Measurements from ENCODE around the gene PXYLP1.
"Not testable (repeated sequence)": the region's sequence is repeated elsewhere in the genome, so short reads cannot be mapped to it uniquely, and the experiment has no call there.

Gene PXYLP1

GRCh38 chr3:141302364-141303141 lies 70.9 kb downstream of the PXYLP1 start:
- DNase-seq: no peak

GRCh38 chr3:141303481-141304223 lies 72.0 kb downstream of the PXYLP1 start:
- DNase-seq: peak; percentile 81

- DNase-seq: peak; percentile 23
Measured at GRCh38 chr3:141305436-141305835, 73.8 kb downstream of the PXYLP1 start.

GRCh38 chr3:141306276-141306675 lies 74.7 kb downstream of the PXYLP1 start:
- no peak for DNase-seq

GRCh38 chr3:141306922-141307321 lies 75.3 kb downstream of the PXYLP1 start:
- peak; percentile 53 for DNase-seq

- peak; percentile 36 for DNase-seq
Measured at GRCh38 chr3:141307351-141308059, 75.9 kb downstream of the PXYLP1 start.

- no peak for DNase-seq
Measured at GRCh38 chr3:141308588-141309218, 77.1 kb downstream of the PXYLP1 start.

- no peak for DNase-seq
Measured at GRCh38 chr3:141311170-141311495, 79.5 kb downstream of the PXYLP1 start.

GRCh38 chr3:141311496-141312353 lies 80.1 kb downstream of the PXYLP1 start:
- peak; percentile 99 for DNase-seq

GRCh38 chr3:141312354-141313092 lies 80.9 kb downstream of the PXYLP1 start:
- DNase-seq: no peak

GRCh38 chr3:141313093-141313683 lies 81.6 kb downstream of the PXYLP1 start:
- no peak for DNase-seq

- not testable (repeated sequence) for DNase-seq
Measured at GRCh38 chr3:141314415-141314814, 82.8 kb downstream of the PXYLP1 start.

- no peak for DNase-seq
Measured at GRCh38 chr3:141316851-141317250, 85.2 kb downstream of the PXYLP1 start.

- no peak for DNase-seq
Measured at GRCh38 chr3:141320399-141321108, 88.9 kb downstream of the PXYLP1 start.

- no peak for DNase-seq
Measured at GRCh38 chr3:141321109-141321497, 89.5 kb downstream of the PXYLP1 start.

- DNase-seq: no peak
Measured at GRCh38 chr3:141323936-141324704, 92.5 kb downstream of the PXYLP1 start.

- no peak for DNase-seq
Measured at GRCh38 chr3:141326123-141326522, 94.5 kb downstream of the PXYLP1 start.

GRCh38 chr3:141326626-141327025 lies 95.0 kb downstream of the PXYLP1 start:
- no peak for DNase-seq

Data from activated CD4-positive, alpha-beta T cell treated with anti-CD3 and anti-CD28 coated beads, Interleukin-2, Interleukin-6, amounts not matched to agents 100 ng/mL and 50 ng/mL, durations not matched to agents 16 hours and 8 hours (primary cell).